Esophagus squamous epithelium (tissue), 5 donors: ENCODE measurements around the gene PTPRT. TPM values are rescaled to one million over a fixed set of nuclear protein-coding genes. Genes with fewer than 3 reads are reported as not detected.

Experiments used
- DNase-seq: peaks from one replicate; lab custom pipeline; 2025; lab: John Stamatoyannopoulos, UW
- H3K27ac ChIP-seq, 4 donors: fragments of 200-600 bp; sonication (generic); one replicate each; pipeline ENCODE4 v1.5.1; 2016 to 2019; ENCODE audit warnings: mild to moderate bottlenecking in 1 of 4
- H3K27me3 ChIP-seq, 4 donors: fragments of 200-600 bp; sonication (generic); 1 replicate in 3 of 4; 2 replicates in 1 of 4; pipeline versions ENCODE4 v1.5.1 to v1.6.0; 2017 to 2021; ENCODE audit warnings: antibody characterized with exemption in 1 of 4
- H3K36me3 ChIP-seq, 3 donors: fragments of 200-600 bp; sonication (generic); one replicate each; pipeline ENCODE4 v1.5.1; 2016 to 2019
- H3K4me1 ChIP-seq, 3 donors: fragments of 200-600 bp; sonication (generic); one replicate each; pipeline ENCODE4 v1.5.1; 2017 to 2019
- H3K4me3 ChIP-seq, 4 donors: fragments of 200-600 bp; sonication (generic); 1 replicate in 3 of 4; 2 replicates in 1 of 4; pipeline ENCODE4 v1.5.1; 2016 to 2019; ENCODE audit warnings: mild to moderate bottlenecking in 2 of 4, moderate library complexity in 1 of 4
- H3K9me3 ChIP-seq, 3 donors: fragments of 200-600 bp; sonication (generic); one replicate each; pipeline ENCODE4 v1.5.1; 2016 to 2019
- POLR2A ChIP-seq, 4 donors: fragments of 450-650 bp; IDR thresholded peaks; one replicate each; pipeline ENCODE4 v1.6.1; 2017; ENCODE audit warnings: antibody characterized with exemption in 4 of 4, mild to moderate bottlenecking in 4 of 4, moderate library complexity in 3 of 4
- WGBS, 2 donors: methylation state at CpG; one replicate each; pipeline ENCODE4 v1.1.5; 2018; 5-methylcytosine and 5-hydroxymethylcytosine counted together
- intact Hi-C: fragments of 100-400 bp; cut with DNase I; formaldehyde crosslinking; loops from one replicate; pipeline ENCODE4 v1.15.0; 2022
- total RNA-seq, 4 donors: library from RNA; depleted of rRNA; stranded (reverse); fragments of >200 nt; gene quantifications; one replicate each; pipeline ENCODE4 v1.1.0, GENCODE V29; 2016
- TF ChIP-seq, protein P1 (sequence below), 6 experiments: fragments of 450-650 bp in 4 of 6; fragments of 200-600 bp in 2 of 6; sonication (generic) in 2 of 6; IDR thresholded peaks; one replicate each; pipeline ENCODE4 v1.5.1; 2016 to 2019; ENCODE audit warnings: antibody characterized with exemption in 6 of 6, mild to moderate bottlenecking in 4 of 6, moderate library complexity in 4 of 6
- donor health status: DM: yes; HTN: yes; CAD: no.

The PTPRT gene
- total RNA-seq, 4 donors from 2014 or later, result under 0.01 to 0.06 TPM; not detected in 2

DNA sequence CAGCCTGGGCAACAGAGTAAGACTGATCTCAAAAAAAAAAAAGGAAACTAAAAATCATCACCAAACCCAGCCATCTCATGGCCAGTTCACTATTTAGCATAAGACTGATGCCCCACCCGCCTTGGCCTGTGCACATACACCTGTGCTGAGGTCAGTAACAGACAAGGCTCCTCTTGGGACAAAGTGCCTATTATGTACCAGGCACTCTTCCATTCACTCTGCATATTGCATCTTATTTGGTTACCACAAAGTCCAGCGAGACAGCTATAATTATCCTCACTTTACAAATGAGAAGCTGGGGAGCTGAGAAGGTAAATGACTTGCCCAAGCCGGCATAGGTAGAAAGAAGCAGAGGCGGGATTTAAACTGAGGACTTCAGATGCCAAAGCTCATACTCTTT is 3.8 kb downstream of the PTPRT start:
- no peaks in the 10 kb centered on the region for H3K9me3 ChIP-seq
- H3K27me3 ChIP-seq, result peaks cover 0 to 67% (median 10%) of the 10 kb centered on the region in 4 donors
- H3K27ac ChIP-seq, result no peak overlapping the region
- no peak overlapping the region for H3K4me3 ChIP-seq
- TF ChIP-seq, protein P1, sequence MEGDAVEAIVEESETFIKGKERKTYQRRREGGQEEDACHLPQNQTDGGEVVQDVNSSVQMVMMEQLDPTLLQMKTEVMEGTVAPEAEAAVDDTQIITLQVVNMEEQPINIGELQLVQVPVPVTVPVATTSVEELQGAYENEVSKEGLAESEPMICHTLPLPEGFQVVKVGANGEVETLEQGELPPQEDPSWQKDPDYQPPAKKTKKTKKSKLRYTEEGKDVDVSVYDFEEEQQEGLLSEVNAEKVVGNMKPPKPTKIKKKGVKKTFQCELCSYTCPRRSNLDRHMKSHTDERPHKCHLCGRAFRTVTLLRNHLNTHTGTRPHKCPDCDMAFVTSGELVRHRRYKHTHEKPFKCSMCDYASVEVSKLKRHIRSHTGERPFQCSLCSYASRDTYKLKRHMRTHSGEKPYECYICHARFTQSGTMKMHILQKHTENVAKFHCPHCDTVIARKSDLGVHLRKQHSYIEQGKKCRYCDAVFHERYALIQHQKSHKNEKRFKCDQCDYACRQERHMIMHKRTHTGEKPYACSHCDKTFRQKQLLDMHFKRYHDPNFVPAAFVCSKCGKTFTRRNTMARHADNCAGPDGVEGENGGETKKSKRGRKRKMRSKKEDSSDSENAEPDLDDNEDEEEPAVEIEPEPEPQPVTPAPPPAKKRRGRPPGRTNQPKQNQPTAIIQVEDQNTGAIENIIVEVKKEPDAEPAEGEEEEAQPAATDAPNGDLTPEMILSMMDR (IDR thresholded peaks at IDR 0.05), result no peak
- no peak for TF ChIP-seq POLR2A (IDR thresholded peaks at IDR 0.05)
- no peaks in the 10 kb centered on the region for H3K36me3 ChIP-seq
- 75 to 89% methylated on average over 4 of the region's 4 CpGs for WGBS, 2 donors
- intact Hi-C loops, result loop anchor here (5.0 kb wide), 1 partner anchor 1444 kb away; no protein-coding TSS in a partner anchor
- DNase-seq, result no peak
- H3K4me1 ChIP-seq, result peaks cover 7 to 25% (median 9%) of the 10 kb centered on the region in 3 donors

DNA sequence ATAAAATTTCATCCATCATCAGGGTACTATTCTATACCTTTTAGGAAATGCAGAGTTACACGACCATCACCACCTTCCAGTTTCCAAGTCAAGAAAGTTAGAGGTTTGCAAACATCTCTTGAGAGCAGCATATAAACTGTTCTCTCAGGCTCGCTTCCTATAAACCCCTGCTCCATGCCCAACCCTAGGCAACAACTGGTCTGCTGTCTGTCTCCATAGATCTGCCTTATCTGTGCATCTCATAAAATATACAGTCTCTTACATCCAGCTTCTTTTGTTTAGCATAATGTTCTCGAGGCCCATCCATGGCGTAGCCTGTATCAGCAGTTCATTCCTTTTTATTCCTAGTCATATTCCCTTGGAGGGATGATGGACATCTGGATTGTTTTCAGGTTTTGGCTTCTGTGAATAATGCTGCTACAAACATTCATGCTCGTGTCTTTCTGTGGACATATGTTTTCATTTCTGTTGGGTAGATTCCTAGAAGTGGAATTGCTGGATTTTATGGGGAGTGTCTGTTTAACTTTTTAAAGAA is 6.1 kb downstream of the PTPRT start:
- Histone ChIP-seq H3K4me3 (no peak overlapping the region), H3K9me3 (no peaks in the 10 kb centered on the region), H3K27ac (no peak overlapping the region), H3K36me3 (no peaks in the 10 kb centered on the region), H3K4me1 (peaks cover 0 to 12% (median 3%) of the 10 kb centered on the region in 3 donors), H3K27me3 (peaks cover 0 to 44% (median 3%) of the 10 kb centered on the region in 4 donors)
- 29 to 47% methylated on average over 5 of the region's 5 CpGs for WGBS, 2 donors
- intact Hi-C loops, result no loop called here
- TF ChIP-seq POLR2A (IDR thresholded peaks at IDR 0.05), result no peak
- TF ChIP-seq, protein P1 (IDR thresholded peaks at IDR 0.05), result no peak
- no peak for DNase-seq

DNA sequence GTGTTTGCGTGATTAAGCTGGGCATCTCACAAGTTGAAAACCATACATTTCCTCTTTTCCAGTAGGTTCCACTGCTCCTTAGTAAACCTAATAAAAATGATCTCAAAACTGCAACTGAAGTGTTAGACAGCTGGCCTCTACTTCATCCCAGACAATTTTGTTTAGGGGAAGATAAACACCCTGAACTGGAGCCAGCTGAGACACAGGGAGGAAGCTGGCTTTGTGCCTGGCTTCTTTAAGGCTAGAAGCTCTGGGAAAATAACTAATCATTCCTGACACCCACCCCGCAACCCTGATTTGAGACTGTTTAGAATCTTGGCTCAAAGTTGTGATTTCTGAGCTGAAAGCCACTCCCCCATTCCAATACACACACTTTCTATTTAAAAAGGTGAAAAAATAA is 11.6 kb downstream of the PTPRT start:
- Histone ChIP-seq H3K4me3 (no peak overlapping the region), H3K4me1 (no peaks in the 10 kb centered on the region), H3K36me3 (no peaks in the 10 kb centered on the region), H3K27me3 (no peaks in the 10 kb centered on the region), H3K27ac (no peak overlapping the region), H3K9me3 (no peaks in the 10 kb centered on the region)
- DNase-seq, result no peak
- TF ChIP-seq POLR2A (IDR thresholded peaks at IDR 0.05), result no peak
- TF ChIP-seq, protein P1 (IDR thresholded peaks at IDR 0.05), result no peak
- intact Hi-C loops, result no loop called here
- 22 to 32% methylated on average over 2 of the region's 2 CpGs for WGBS, 2 donors

DNA sequence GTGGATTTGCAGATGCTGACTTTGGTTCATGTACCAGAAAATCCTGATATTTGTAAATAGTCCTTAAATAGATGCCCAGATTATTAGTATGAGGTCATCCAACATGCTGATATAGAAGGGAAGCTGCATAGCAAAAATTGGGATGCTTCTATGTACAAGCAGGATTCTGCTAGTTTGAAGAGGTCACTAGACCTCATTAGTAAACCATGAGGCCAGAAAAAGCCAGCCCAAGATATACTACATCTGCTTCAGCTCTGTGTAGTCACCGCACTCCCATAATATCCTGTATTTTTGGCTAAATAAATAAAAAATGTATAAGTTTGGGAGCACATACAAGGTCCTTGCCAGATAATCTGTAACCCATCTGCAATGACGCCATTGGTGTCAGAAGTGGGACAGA is 13.0 kb downstream of the PTPRT start:
- TF ChIP-seq, protein P1 (IDR thresholded peaks at IDR 0.05), result no peak
- TF ChIP-seq POLR2A (IDR thresholded peaks at IDR 0.05), result no peak
- 64 to 65% methylated on average over 2 of the region's 2 CpGs for WGBS, 2 donors
- no peak overlapping the region for H3K4me3 ChIP-seq
- intact Hi-C loops, result no loop called here
- no peak for DNase-seq
- no peaks in the 10 kb centered on the region for H3K4me1 ChIP-seq
- H3K27ac ChIP-seq, result no peak overlapping the region
- no peaks in the 10 kb centered on the region for H3K27me3 ChIP-seq
- no peaks in the 10 kb centered on the region for H3K36me3 ChIP-seq
- no peaks in the 10 kb centered on the region for H3K9me3 ChIP-seq

DNA sequence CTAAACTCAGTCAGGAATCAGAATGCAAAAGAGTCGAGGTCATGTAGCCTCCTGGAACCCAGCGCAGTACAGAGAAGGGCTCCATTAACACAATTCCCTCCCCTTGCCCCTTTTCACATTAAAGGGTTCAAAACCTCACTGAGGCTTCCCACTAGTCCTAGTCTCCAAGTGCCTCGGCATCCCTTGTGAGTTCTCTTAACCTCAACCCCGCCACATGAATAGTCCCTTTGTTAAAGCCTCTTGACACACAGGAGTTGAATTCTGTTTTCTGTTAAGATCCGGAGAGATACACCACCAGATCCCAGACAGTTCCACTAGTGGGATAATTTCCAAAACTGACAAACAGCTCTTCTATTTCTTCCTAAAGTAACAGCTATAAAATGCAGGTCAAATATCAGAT is 17.8 kb downstream of the PTPRT start:
- Histone ChIP-seq H3K4me3 (no peak overlapping the region), H3K4me1 (no peaks in the 10 kb centered on the region), H3K27me3 (no peaks in the 10 kb centered on the region), H3K27ac (no peak overlapping the region), H3K36me3 (no peaks in the 10 kb centered on the region), H3K9me3 (no peaks in the 10 kb centered on the region)
- DNase-seq, result no peak
- no peak for TF ChIP-seq POLR2A (IDR thresholded peaks at IDR 0.05)
- TF ChIP-seq, protein P1 (IDR thresholded peaks at IDR 0.05), result no peak
- intact Hi-C loops, result no loop called here
- 54 to 74% methylated on average over 5 of the region's 5 CpGs for WGBS, 2 donors
